ENCODE results near the gene CXCL9. TPM values are rescaled to one million over a fixed set of nuclear protein-coding genes. Genes with fewer than 3 reads are reported as not detected.

Gene CXCL9
- total RNA-seq, 2 donors from 2014 or later = not detected

GRCh38 chr4:76023389-76023788 lies 16.1 kb upstream of the CXCL9 start, which contains the start of gene CXCL10:
Gene CXCL10 (minus strand): TSS chr4:76023497. CDS start chr4:76023431, 66 bp downstream.
- H3K4me1 Mint-ChIP-seq = peaks cover 3% of the 10 kb centered on the region
- Histone ChIP-seq H3K36me3 (ENCODE audit: control insufficient read depth, insufficient read depth, low read length) (no peaks in the 10 kb centered on the region), H3K27me3 (ENCODE audit: control insufficient read depth, insufficient read depth, low read length, poor library complexity, severe bottlenecking) (no peaks in the 10 kb centered on the region), H3K9me3 (ENCODE audit: control insufficient read depth, low read length) (no peaks in the 10 kb centered on the region), H3K27ac (ENCODE audit: low read depth, low read length) (no peak within 1 kb of the TSS), H3K4me1 (ENCODE audit: control insufficient read depth, insufficient read depth, low read length) (no peaks in the 10 kb centered on the region), H3K9ac (ENCODE audit: extremely low read depth, low read length, poor library complexity, severe bottlenecking) (no peak within 1 kb of the TSS), H3K4me3 (ENCODE audit: low read length) (no peak within 1 kb of the TSS)
- WGBS, 2 experiments (ENCODE audit: insufficient coverage in 1 of 2, insufficient read length in 1 of 2) = 56 to 72% methylated on average over 2 to 3 of the region's 3 CpGs
- DNase-seq = no peak
- no peaks in the 10 kb centered on the region for H3K27me3 Mint-ChIP-seq (ENCODE audit: insufficient read depth)
- no peaks in the 10 kb centered on the region for H3K36me3 Mint-ChIP-seq (ENCODE audit: low read depth)
- TF ChIP-seq CTCF (conservative IDR thresholded peaks at IDR 0.05) = no peak
- H3K27ac Mint-ChIP-seq = no peak within 1 kb of the TSS
- no peaks in the 10 kb centered on the region for H3K9me3 Mint-ChIP-seq
- H3K4me3 Mint-ChIP-seq = no peak within 1 kb of the TSS

- TF ChIP-seq CTCF (conservative IDR thresholded peaks at IDR 0.05) = no peak
- Mint-ChIP-seq H3K4me3 (no peak overlapping the region), H3K9me3 (no peaks in the 10 kb centered on the region), H3K27ac (no peak overlapping the region), H3K4me1 (peaks cover 3% of the 10 kb centered on the region), H3K27me3 (ENCODE audit: insufficient read depth) (no peaks in the 10 kb centered on the region), H3K36me3 (ENCODE audit: low read depth) (no peaks in the 10 kb centered on the region)
- 90 to 100% methylated on average over 2 of the region's 2 CpGs for whole genome bisulfite sequencing, 2 experiments (ENCODE audit: insufficient coverage in 1 of 2, insufficient read length in 1 of 2)
- H3K27ac ChIP-seq (ENCODE audit: low read depth, low read length) = no peak overlapping the region
- no peak overlapping the region for H3K9ac ChIP-seq (ENCODE audit: extremely low read depth, low read length, poor library complexity, severe bottlenecking)
- no peaks in the 10 kb centered on the region for H3K27me3 ChIP-seq (ENCODE audit: control insufficient read depth, insufficient read depth, low read length, poor library complexity, severe bottlenecking)
- no peak for DNase-seq
- H3K36me3 ChIP-seq (ENCODE audit: control insufficient read depth, insufficient read depth, low read length) = no peaks in the 10 kb centered on the region
- H3K4me3 ChIP-seq (ENCODE audit: low read length) = no peak overlapping the region
- no peaks in the 10 kb centered on the region for H3K4me1 ChIP-seq (ENCODE audit: control insufficient read depth, insufficient read depth, low read length)
- H3K9me3 ChIP-seq (ENCODE audit: control insufficient read depth, low read length) = no peaks in the 10 kb centered on the region
These were observed 15.4 kb upstream of the CXCL9 start for GRCh38 chr4:76022677-76023076.

GRCh38 chr4:76022031-76022430 lies 14.7 kb upstream of the CXCL9 start:
- no peak for TF ChIP-seq CTCF (conservative IDR thresholded peaks at IDR 0.05)
- no peak for DNase-seq
- no peaks in the 10 kb centered on the region for H3K27me3 Mint-ChIP-seq (ENCODE audit: insufficient read depth)
- H3K36me3 Mint-ChIP-seq (ENCODE audit: low read depth) = no peaks in the 10 kb centered on the region
- H3K9me3 Mint-ChIP-seq = no peaks in the 10 kb centered on the region
- H3K4me3 ChIP-seq (ENCODE audit: low read length) = no peak overlapping the region
- peaks cover 3% of the 10 kb centered on the region for H3K4me1 Mint-ChIP-seq
- H3K9ac ChIP-seq (ENCODE audit: extremely low read depth, low read length, poor library complexity, severe bottlenecking) = no peak overlapping the region
- 86 to 90% methylated on average over 3 to 4 of the region's 4 CpGs for WGBS, 2 experiments (ENCODE audit: insufficient coverage in 1 of 2, insufficient read length in 1 of 2)
- no peaks in the 10 kb centered on the region for H3K9me3 ChIP-seq (ENCODE audit: control insufficient read depth, low read length)
- no peaks in the 10 kb centered on the region for H3K4me1 ChIP-seq (ENCODE audit: control insufficient read depth, insufficient read depth, low read length)
- H3K36me3 ChIP-seq (ENCODE audit: control insufficient read depth, insufficient read depth, low read length) = no peaks in the 10 kb centered on the region
- no peak overlapping the region for H3K4me3 Mint-ChIP-seq
- H3K27me3 ChIP-seq (ENCODE audit: control insufficient read depth, insufficient read depth, low read length, poor library complexity, severe bottlenecking) = no peaks in the 10 kb centered on the region
- no peak overlapping the region for H3K27ac ChIP-seq (ENCODE audit: low read depth, low read length)
- H3K27ac Mint-ChIP-seq = no peak overlapping the region

Data from endodermal cell (in vitro differentiated cells).